HL-60 (cell line): ENCODE measurements around the gene POLR3A.

Source experiments
- DNase-seq, 2 experiments: peaks; one replicate each; pipeline ENCODE4 v3.0.0-alpha.2; 2010 to 2020; ENCODE audit warnings: low read depth in 1 of 2, low spot score in 1 of 2
- H3K27ac ChIP-seq: fragments of 250-450 bp; sonication (Bioruptor Pico); replicated peaks from 2 replicates; pipeline ENCODE4 v1.5.1; 2020; ENCODE audit warnings: mild to moderate bottlenecking, moderate library complexity
- H3K27me3 ChIP-seq: fragments of 250-450 bp; sonication (Bioruptor Pico); 2 replicates; pipeline ENCODE4 v1.5.1; 2021; ENCODE audit warnings: mild to moderate bottlenecking, moderate library complexity; ENCODE audit not compliant: insufficient read depth, poor library complexity, severe bottlenecking
- H3K4me3 ChIP-seq: replicated peaks from 2 replicates; pipeline ENCODE4 v1.5.1; 2011; ENCODE audit warnings: mild to moderate bottlenecking, control low read depth, low read length; ENCODE audit not compliant: insufficient read depth
- GABPA ChIP-seq: IDR thresholded peaks from 2 replicates; pipeline ENCODE4 v1.6.1; 2012; ENCODE audit warnings: low read depth
- POLR2AphosphoS5 ChIP-seq: IDR thresholded peaks from 2 replicates; pipeline ENCODE4 v1.6.1; 2012; ENCODE audit warnings: low read depth
- SPI1 ChIP-seq: IDR thresholded peaks from 2 replicates; pipeline ENCODE4 v1.6.1; 2012; ENCODE audit warnings: low read depth, mild to moderate bottlenecking, borderline replicate concordance
- TF ChIP-seq, protein P1 (sequence below): IDR thresholded peaks from 2 replicates; pipeline ENCODE4 v1.6.1; 2012; ENCODE audit warnings: low read depth; ENCODE audit not compliant: insufficient replicate concordance
- TF ChIP-seq, protein P2 (sequence below): IDR thresholded peaks from one replicate; pipeline ENCODE4 v1.5.1; 2011; ENCODE audit warnings: low read length, control low read depth, inconsistent platforms; ENCODE audit not compliant: insufficient read depth

The POLR3A gene

DNA sequence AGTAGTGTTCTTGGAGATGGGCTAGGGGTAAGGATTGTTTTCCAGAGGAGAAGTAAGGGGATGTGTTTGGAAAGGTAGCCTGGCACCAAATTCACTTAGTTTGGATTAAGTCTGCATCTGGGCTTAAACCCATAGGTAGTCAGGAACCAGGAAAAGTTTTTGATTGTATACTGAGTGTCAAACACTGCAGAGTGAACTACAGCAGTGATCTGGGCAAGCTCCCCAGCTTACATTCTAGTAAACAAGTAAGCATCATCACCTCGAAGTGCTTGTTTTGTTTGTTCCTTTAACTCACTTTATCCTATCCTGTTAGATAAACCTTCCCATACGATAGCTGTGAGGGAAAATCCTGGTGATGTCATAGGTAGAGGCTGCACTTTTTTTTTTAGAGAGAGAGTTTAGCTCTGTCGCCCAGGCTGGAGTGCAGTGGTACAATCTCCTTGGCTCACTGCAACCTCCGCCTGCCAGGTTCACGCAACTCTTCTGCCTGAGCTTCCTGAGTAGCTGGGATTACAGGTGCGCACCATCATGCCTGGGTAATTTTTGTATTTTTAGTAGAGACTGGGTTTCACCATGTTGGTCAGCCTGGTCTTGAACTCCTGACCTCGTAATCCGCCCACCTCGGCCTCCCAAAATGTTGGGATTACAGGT is 6.7 kb upstream of the POLR3A start:
- H3K27ac ChIP-seq: peak overlapping the region; percentile 91

DNA sequence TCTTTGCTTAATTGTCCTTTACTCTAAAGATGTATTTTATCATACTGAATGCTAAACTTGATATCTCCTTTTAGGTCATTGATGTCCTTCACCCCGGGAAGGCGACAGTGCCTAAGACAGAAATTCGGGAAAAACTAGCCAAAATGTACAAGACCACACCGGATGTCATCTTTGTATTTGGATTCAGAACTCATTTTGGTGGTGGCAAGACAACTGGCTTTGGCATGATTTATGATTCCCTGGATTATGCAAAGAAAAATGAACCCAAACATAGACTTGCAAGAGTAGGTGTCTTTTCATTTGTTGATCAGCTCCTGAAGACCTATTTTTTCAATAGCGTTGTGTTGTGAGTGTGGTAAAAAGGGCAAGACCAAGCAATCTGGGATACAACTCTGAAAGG is 6.1 kb upstream of the POLR3A start:
- TF ChIP-seq SPI1 (no peak), GABPA (no peak)
- TF ChIP-seq, protein P1, sequence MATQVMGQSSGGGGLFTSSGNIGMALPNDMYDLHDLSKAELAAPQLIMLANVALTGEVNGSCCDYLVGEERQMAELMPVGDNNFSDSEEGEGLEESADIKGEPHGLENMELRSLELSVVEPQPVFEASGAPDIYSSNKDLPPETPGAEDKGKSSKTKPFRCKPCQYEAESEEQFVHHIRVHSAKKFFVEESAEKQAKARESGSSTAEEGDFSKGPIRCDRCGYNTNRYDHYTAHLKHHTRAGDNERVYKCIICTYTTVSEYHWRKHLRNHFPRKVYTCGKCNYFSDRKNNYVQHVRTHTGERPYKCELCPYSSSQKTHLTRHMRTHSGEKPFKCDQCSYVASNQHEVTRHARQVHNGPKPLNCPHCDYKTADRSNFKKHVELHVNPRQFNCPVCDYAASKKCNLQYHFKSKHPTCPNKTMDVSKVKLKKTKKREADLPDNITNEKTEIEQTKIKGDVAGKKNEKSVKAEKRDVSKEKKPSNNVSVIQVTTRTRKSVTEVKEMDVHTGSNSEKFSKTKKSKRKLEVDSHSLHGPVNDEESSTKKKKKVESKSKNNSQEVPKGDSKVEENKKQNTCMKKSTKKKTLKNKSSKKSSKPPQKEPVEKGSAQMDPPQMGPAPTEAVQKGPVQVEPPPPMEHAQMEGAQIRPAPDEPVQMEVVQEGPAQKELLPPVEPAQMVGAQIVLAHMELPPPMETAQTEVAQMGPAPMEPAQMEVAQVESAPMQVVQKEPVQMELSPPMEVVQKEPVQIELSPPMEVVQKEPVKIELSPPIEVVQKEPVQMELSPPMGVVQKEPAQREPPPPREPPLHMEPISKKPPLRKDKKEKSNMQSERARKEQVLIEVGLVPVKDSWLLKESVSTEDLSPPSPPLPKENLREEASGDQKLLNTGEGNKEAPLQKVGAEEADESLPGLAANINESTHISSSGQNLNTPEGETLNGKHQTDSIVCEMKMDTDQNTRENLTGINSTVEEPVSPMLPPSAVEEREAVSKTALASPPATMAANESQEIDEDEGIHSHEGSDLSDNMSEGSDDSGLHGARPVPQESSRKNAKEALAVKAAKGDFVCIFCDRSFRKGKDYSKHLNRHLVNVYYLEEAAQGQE: no peak
- Histone ChIP-seq H3K27ac (peak overlapping the region; percentile 91), H3K27me3 (no peaks in the 10 kb centered on the region), H3K4me3 (peak overlapping the region; percentile 83)
- no peak for DNase-seq

More for the DNA sequence above, 6.7 kb upstream of the POLR3A start:
- Histone ChIP-seq H3K4me3 (peak overlapping the region; percentile 83), H3K27me3 (no peaks in the 10 kb centered on the region)
- TF ChIP-seq, protein P1: no peak
- TF ChIP-seq POLR2AphosphoS5: peak; percentile 40; the same call in 1 of the 2 replicates
- DNase-seq: no peak

DNA sequence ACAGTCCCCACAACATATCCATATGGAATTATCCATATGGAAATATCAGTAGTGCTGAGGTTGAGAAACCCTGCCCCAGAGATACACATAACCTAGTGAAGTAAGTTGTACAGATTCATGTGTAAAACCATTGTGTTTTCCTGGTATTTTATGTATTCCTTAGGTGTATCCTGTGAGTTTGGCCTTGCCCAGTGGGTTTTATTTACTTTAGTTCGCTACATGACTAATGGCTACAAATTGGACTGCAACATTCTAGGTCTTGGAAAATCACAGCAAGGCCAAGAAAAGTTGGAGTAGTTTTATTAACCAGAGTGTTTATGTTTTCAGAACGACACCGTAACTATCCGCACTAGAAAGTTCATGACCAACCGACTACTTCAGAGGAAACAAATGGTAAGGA is 5.7 kb upstream of the POLR3A start:
- H3K27me3 ChIP-seq: no peaks in the 10 kb centered on the region
- DNase-seq: no peak
- H3K4me3 ChIP-seq: peak overlapping the region; percentile 83
- H3K27ac ChIP-seq: peak overlapping the region; percentile 91
- TF ChIP-seq SPI1: no peak
- TF ChIP-seq, protein P2, sequence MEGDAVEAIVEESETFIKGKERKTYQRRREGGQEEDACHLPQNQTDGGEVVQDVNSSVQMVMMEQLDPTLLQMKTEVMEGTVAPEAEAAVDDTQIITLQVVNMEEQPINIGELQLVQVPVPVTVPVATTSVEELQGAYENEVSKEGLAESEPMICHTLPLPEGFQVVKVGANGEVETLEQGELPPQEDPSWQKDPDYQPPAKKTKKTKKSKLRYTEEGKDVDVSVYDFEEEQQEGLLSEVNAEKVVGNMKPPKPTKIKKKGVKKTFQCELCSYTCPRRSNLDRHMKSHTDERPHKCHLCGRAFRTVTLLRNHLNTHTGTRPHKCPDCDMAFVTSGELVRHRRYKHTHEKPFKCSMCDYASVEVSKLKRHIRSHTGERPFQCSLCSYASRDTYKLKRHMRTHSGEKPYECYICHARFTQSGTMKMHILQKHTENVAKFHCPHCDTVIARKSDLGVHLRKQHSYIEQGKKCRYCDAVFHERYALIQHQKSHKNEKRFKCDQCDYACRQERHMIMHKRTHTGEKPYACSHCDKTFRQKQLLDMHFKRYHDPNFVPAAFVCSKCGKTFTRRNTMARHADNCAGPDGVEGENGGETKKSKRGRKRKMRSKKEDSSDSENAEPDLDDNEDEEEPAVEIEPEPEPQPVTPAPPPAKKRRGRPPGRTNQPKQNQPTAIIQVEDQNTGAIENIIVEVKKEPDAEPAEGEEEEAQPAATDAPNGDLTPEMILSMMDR: no peak
- no peak for TF ChIP-seq GABPA
- TF ChIP-seq, protein P1: no peak
- TF ChIP-seq POLR2AphosphoS5: no peak

DNA sequence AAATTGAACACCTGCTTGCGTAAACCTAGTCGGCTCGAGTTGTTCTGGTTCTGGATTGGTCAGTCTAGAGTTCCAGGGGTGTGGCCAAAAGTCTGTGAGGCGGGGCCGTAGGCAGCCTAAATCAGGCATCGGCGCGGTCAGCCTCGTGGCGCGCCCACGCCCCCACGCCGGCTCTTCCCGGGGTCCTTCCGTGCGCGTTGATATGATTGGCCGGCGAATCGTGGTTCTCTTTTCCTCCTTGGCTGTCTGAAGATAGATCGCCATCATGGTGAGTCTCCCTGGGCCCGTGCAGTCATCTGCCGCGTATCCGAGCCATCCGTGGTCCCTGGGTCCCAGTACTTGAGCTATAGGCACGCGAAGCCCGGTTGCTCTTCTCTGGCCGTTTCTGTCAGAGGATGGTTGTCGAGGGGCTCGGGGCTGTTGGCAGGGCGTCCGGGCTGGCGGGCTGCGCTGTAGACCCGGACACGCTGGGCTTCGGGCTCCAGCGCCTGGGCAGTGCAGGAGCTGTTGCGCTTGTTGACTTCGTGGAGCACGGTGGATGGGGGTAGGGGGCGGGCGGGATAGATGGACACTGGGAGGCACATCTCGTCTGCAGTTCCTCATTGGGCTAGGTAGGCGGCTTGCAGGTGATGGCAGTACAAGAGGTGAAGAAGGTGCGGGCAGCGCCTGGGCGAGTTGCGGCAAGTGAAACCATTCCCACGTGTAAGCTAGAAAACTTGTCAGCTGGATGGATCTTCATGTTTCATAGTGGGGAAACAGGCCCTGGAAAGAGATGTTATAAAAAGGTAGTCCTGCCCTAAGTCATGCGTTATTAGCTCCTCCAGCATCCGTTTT is 4.5 kb upstream of the POLR3A start, which contains the start of gene RPS24:
TSS of gene RPS24 (plus strand) at position 227 of the 834 bp plus-strand sequence. CDS start at position 266, 39 bp downstream.
- peak; percentile 95 to 97 for DNase-seq

More for the DNA sequence above, 4.5 kb upstream of the POLR3A start, which contains the start of gene RPS24:
- TF ChIP-seq, protein P2: no peak
- TF ChIP-seq SPI1 (peak; percentile 21; the same call in 1 of the 2 replicates), POLR2AphosphoS5 (peak; percentile 98), GABPA (no peak)
- TF ChIP-seq, protein P1: peak; percentile 80
- H3K27me3 ChIP-seq: no peaks in the 10 kb centered on the region
- peak within 1 kb of the TSS; percentile 91 for H3K27ac ChIP-seq
- peak within 1 kb of the TSS; percentile 83 for H3K4me3 ChIP-seq
